Measurements from ENCODE around the gene AMPD2. TPM values are rescaled to one million over a fixed set of nuclear protein-coding genes. Genes with fewer than 3 reads are reported as not detected.

The AMPD2 gene
- total and polyA plus RNA-seq, 9 of the 15 experiments (the other 6 are each of a cell fraction or from before 2014, with no cell fraction given) = 2.0 to 77.7 (median 28.2) TPM

- Histone ChIP-seq H3K27ac (ENCODE audit: extremely low read depth, low read depth, low read length) (no peak overlapping the region), H3K4me2 (ENCODE audit: insufficient read depth, low read length) (no peak overlapping the region), H3K27me3 (ENCODE audit: control insufficient read depth in 2 of 2, insufficient read depth in 2 of 2, low read length in 2 of 2) (peaks cover 27 to 28% of the 10 kb centered on the region in 2 experiments; a peak in 4 of 5 replicates), H3K9ac (ENCODE audit: insufficient read depth in 1 of 2, low read depth in 2 of 2, low read length in 2 of 2) (no peak overlapping the region), H2AFZ (ENCODE audit: low read depth, low read length) (no peak overlapping the region), H4K20me1 (replicated peaks; ENCODE audit: control insufficient read depth, insufficient read depth, low read length) (no peaks in the 10 kb centered on the region), H3K4me1 (replicated peaks in 1 of 2; ENCODE audit: control insufficient read depth in 2 of 2, insufficient read depth in 2 of 2, low read length in 2 of 2) (peaks cover 0 to 3% of the 10 kb centered on the region in 2 experiments; a peak in 3 of 5 replicates), H3K79me2 (ENCODE audit: control insufficient read depth, insufficient read depth, low read length) (no peaks in the 10 kb centered on the region), H3K4me3 (no peak overlapping the region), H3K9me1 (ENCODE audit: control insufficient read depth, insufficient read depth, low read length) (no peaks in the 10 kb centered on the region), H3K36me3 (ENCODE audit: control insufficient read depth, insufficient read depth, low read length) (no peaks in the 10 kb centered on the region), H3K9me3 (replicated peaks; ENCODE audit: control insufficient read depth, insufficient read depth, low read depth, low read length) (no peaks in the 10 kb centered on the region)
- CTCF ChIA-PET (ENCODE audit: low intra/inter-chr PET ratio) = no interaction called here
- in situ Hi-C loops (cut with MboI) = no loop called here
- no TSS peak for BruUV-seq (replicated peaks)
- POLR2A ChIA-PET = interaction anchor here (0.5 to 4.8 kb wide), 7 partner anchors 9 to 726 kb away, joined by 3 to 40 read pairs (median 3); partner anchors contain the start of genes GSTM5 and RBM15
- no peak for DNase-seq (ENCODE audit: extremely low read depth in 1 of 4, low spot score in 3 of 4)
- no peak for FAIRE-seq
- intact Hi-C loops (cut with micrococcal nuclease) = no loop called here
- 12% methylated on average over 7 of the region's 7 CpGs for WGBS (ENCODE audit: insufficient coverage, low coverage, missing lambda C conversion rate)
- no peak for ATAC-seq
- TF ChIP-seq CREB3L1 (IDR thresholded peaks at IDR 0.05; ENCODE audit: borderline replicate concordance, low read depth) (no peak), HOMEZ (CRISPR knock-in tag; IDR thresholded peaks at IDR 0.05) (no peak), HLTF (IDR thresholded peaks at IDR 0.05) (no peak), ZNF445 (CRISPR knock-in tag; IDR thresholded peaks at IDR 0.05; ENCODE audit: low read depth) (no peak), FOXJ2 (tag; IDR thresholded peaks at IDR 0.05) (no peak), ZNF232 (CRISPR knock-in tag; IDR thresholded peaks at IDR 0.05) (no peak), USF2 (CRISPR knock-in tag; IDR thresholded peaks at IDR 0.05) (no peak), ETV1 (tag; conservative IDR thresholded peaks at IDR 0.05; ENCODE audit: low read depth) (no peak), ZNF449 (CRISPR knock-in tag; IDR thresholded peaks at IDR 0.05) (no peak)
These were observed 6.1 kb upstream of the AMPD2 start for GRCh38 chr1:109613361-109614147.
